HEK293 (cell line): ENCODE data around the gene NCL.

Source experiments
- KLF10 ChIP-seq: fragments of 450-650 bp; IDR thresholded peaks from 2 replicates; pipeline ENCODE4 v1.5.1; 2018; ENCODE audit warnings: missing biosample characterization, mild to moderate bottlenecking, missing genetic modification characterization
- RBAK ChIP-seq: fragments of 450-650 bp; formaldehyde crosslinking; IDR thresholded peaks from 2 replicates; pipeline ENCODE4 v1.5.1; 2016; ENCODE audit warnings: missing biosample characterization, missing genetic modification characterization
- SP7 ChIP-seq: fragments of 450-650 bp; formaldehyde crosslinking; IDR thresholded peaks from 2 replicates; pipeline ENCODE4 v1.5.1; 2016; ENCODE audit warnings: missing biosample characterization, missing genetic modification characterization
- WT1 ChIP-seq: fragments of 450-650 bp; formaldehyde crosslinking; IDR thresholded peaks from 2 replicates; pipeline ENCODE4 v1.5.1; 2016; ENCODE audit warnings: missing biosample characterization, missing genetic modification characterization
- YY2 ChIP-seq: fragments of 450-650 bp; formaldehyde crosslinking; IDR thresholded peaks from 2 replicates; pipeline ENCODE4 v1.5.1; 2016; ENCODE audit warnings: missing biosample characterization, missing genetic modification characterization
- ZBTB11 ChIP-seq: fragments of 450-650 bp; formaldehyde crosslinking; conservative IDR thresholded peaks from 2 replicates; pipeline ENCODE4 v1.5.1; 2016; ENCODE audit warnings: low read depth, missing biosample characterization, missing genetic modification characterization
- ZBTB20 ChIP-seq: fragments of 450-650 bp; formaldehyde crosslinking; IDR thresholded peaks from 2 replicates; pipeline ENCODE4 v1.5.1; 2016; ENCODE audit warnings: missing biosample characterization, missing genetic modification characterization
- ZIC2 ChIP-seq: fragments of 450-650 bp; formaldehyde crosslinking; IDR thresholded peaks from 2 replicates; pipeline ENCODE4 v1.5.1; 2016; ENCODE audit warnings: missing biosample characterization, missing genetic modification characterization
- ZNF146 ChIP-seq: fragments of 450-650 bp; formaldehyde crosslinking; IDR thresholded peaks from 2 replicates; pipeline ENCODE4 v1.5.1; 2016; ENCODE audit warnings: missing biosample characterization, missing genetic modification characterization
- ZNF174 ChIP-seq: fragments of 450-650 bp; formaldehyde crosslinking; IDR thresholded peaks from 2 replicates; pipeline ENCODE4 v1.5.0; 2017; ENCODE audit warnings: missing biosample characterization, mild to moderate bottlenecking, missing genetic modification characterization
- ZNF175 ChIP-seq: fragments of 450-650 bp; formaldehyde crosslinking; IDR thresholded peaks from 2 replicates; pipeline ENCODE4 v1.5.1; 2016; ENCODE audit warnings: missing biosample characterization, missing genetic modification characterization
- ZNF2 ChIP-seq: fragments of 450-650 bp; formaldehyde crosslinking; IDR thresholded peaks from 2 replicates; pipeline ENCODE4 v1.5.1; 2016; ENCODE audit warnings: missing biosample characterization, missing genetic modification characterization
- ZNF223 ChIP-seq: fragments of 450-650 bp; formaldehyde crosslinking; IDR thresholded peaks from 2 replicates; pipeline ENCODE4 v1.5.1; 2016; ENCODE audit warnings: missing biosample characterization, missing genetic modification characterization
- ZNF280C ChIP-seq: fragments of 450-650 bp; formaldehyde crosslinking; IDR thresholded peaks from 2 replicates; pipeline ENCODE4 v1.5.1; 2016; ENCODE audit warnings: missing biosample characterization, missing genetic modification characterization
- ZNF335 ChIP-seq: fragments of 450-650 bp; formaldehyde crosslinking; conservative IDR thresholded peaks from 2 replicates; pipeline ENCODE4 v1.5.1; 2016; ENCODE audit warnings: missing biosample characterization, missing genetic modification characterization
- ZNF394 ChIP-seq: fragments of 450-650 bp; formaldehyde crosslinking; IDR thresholded peaks from 2 replicates; pipeline ENCODE4 v1.5.1; 2016; ENCODE audit warnings: missing biosample characterization, missing genetic modification characterization, mild to moderate bottlenecking, moderate library complexity, borderline replicate concordance
- ZNF510 ChIP-seq: fragments of 450-650 bp; formaldehyde crosslinking; IDR thresholded peaks from 2 replicates; pipeline ENCODE4 v1.5.1; 2018; ENCODE audit warnings: mild to moderate bottlenecking, missing genetic modification characterization, missing biosample characterization; ENCODE audit not compliant: insufficient replicate concordance
- ZNF521 ChIP-seq: fragments of 450-650 bp; formaldehyde crosslinking; IDR thresholded peaks from 2 replicates; pipeline ENCODE4 v1.5.1; 2017; ENCODE audit warnings: missing biosample characterization, mild to moderate bottlenecking, missing genetic modification characterization
- ZNF561 ChIP-seq: fragments of 450-650 bp; IDR thresholded peaks from 2 replicates; pipeline ENCODE4 v1.5.1; 2018; ENCODE audit warnings: missing biosample characterization, missing genetic modification characterization, borderline replicate concordance
- ZNF571 ChIP-seq: fragments of 450-650 bp; formaldehyde crosslinking; IDR thresholded peaks from 2 replicates; pipeline ENCODE4 v1.5.0; 2017; ENCODE audit warnings: missing biosample characterization, missing genetic modification characterization
- ZNF626 ChIP-seq: fragments of 450-650 bp; sonication (Bioruptor Pico); formaldehyde crosslinking; IDR thresholded peaks from 2 replicates; pipeline ENCODE4 v1.5.1; 2018; ENCODE audit warnings: missing biosample characterization, missing genetic modification characterization, inconsistent platforms
- ZNF701 ChIP-seq: fragments of 450-650 bp; formaldehyde crosslinking; IDR thresholded peaks from 2 replicates; pipeline ENCODE4 v1.5.1; 2016; ENCODE audit warnings: missing biosample characterization, missing genetic modification characterization
- ZNF843 ChIP-seq: fragments of 450-650 bp; formaldehyde crosslinking; IDR thresholded peaks from 2 replicates; pipeline ENCODE4 v1.5.1; 2016; ENCODE audit warnings: missing biosample characterization, missing genetic modification characterization
- TF ChIP-seq, protein P1 (sequence below): fragments of 450-650 bp; formaldehyde crosslinking; IDR thresholded peaks from 2 replicates; pipeline ENCODE4 v1.5.1; 2016; ENCODE audit warnings: missing biosample characterization, missing genetic modification characterization
- TF ChIP-seq, protein P2 (sequence below): fragments of 450-650 bp; formaldehyde crosslinking; IDR thresholded peaks from 2 replicates; pipeline ENCODE4 v1.5.1; 2017; ENCODE audit warnings: missing biosample characterization, missing genetic modification characterization
- TF ChIP-seq, protein P3 (sequence below): fragments of 450-650 bp; formaldehyde crosslinking; IDR thresholded peaks from 2 replicates; pipeline ENCODE4 v1.5.1; 2017; ENCODE audit warnings: missing biosample characterization, missing genetic modification characterization
- TF ChIP-seq, protein P4 (sequence below): fragments of 450-650 bp; formaldehyde crosslinking; IDR thresholded peaks from 2 replicates; pipeline ENCODE4 v1.5.1; 2016; ENCODE audit warnings: missing biosample characterization, missing genetic modification characterization

NCL gene

GRCh38 chr2:231463698-231464575, at the start of gene NCL (continued):
- TF ChIP-seq, protein P1, sequence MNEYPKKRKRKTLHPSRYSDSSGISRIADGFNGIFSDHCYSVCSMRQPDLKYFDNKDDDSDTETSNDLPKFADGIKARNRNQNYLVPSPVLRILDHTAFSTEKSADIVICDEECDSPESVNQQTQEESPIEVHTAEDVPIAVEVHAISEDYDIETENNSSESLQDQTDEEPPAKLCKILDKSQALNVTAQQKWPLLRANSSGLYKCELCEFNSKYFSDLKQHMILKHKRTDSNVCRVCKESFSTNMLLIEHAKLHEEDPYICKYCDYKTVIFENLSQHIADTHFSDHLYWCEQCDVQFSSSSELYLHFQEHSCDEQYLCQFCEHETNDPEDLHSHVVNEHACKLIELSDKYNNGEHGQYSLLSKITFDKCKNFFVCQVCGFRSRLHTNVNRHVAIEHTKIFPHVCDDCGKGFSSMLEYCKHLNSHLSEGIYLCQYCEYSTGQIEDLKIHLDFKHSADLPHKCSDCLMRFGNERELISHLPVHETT = 0 out of 2 replicates have a peak, but pooled peaks have one; percentile 13
- TF ChIP-seq ZNF571 (tag by site-specific recombination) (no peak), ZBTB20 (tag by site-specific recombination) (peak; percentile 74), ZNF843 (tag by site-specific recombination) (peak; percentile 53), ZBTB11 (tag by site-specific recombination) (no peak), ZNF146 (no peak; the same call in 1 of the 2 replicates), ZNF521 (tag by site-specific recombination) (no peak), ZNF701 (tag by site-specific recombination) (no peak), ZNF174 (tag by site-specific recombination) (no peak), ZIC2 (peak; percentile 61), KLF10 (no peak), YY2 (tag by site-specific recombination) (peak; percentile 92), ZNF510 (no peak), ZNF561 (peak; percentile 18; the same call in 1 of the 2 replicates), ZNF335 (tag by site-specific recombination) (peak; percentile 75), ZNF394 (tag by site-specific recombination) (peak; percentile 43; the same call in 1 of the 2 replicates), SP7 (tag by site-specific recombination) (peak; percentile 73), RBAK (tag by site-specific recombination) (no peak), ZNF626 (tag by site-specific recombination) (no peak), ZNF175 (tag by site-specific recombination) (no peak), ZNF280C (tag by site-specific recombination) (no peak), ZNF223 (tag by site-specific recombination) (no peak), ZNF2 (tag by site-specific recombination) (peak; percentile 89), WT1 (tag by site-specific recombination) (no peak)
- TF ChIP-seq, protein P2, sequence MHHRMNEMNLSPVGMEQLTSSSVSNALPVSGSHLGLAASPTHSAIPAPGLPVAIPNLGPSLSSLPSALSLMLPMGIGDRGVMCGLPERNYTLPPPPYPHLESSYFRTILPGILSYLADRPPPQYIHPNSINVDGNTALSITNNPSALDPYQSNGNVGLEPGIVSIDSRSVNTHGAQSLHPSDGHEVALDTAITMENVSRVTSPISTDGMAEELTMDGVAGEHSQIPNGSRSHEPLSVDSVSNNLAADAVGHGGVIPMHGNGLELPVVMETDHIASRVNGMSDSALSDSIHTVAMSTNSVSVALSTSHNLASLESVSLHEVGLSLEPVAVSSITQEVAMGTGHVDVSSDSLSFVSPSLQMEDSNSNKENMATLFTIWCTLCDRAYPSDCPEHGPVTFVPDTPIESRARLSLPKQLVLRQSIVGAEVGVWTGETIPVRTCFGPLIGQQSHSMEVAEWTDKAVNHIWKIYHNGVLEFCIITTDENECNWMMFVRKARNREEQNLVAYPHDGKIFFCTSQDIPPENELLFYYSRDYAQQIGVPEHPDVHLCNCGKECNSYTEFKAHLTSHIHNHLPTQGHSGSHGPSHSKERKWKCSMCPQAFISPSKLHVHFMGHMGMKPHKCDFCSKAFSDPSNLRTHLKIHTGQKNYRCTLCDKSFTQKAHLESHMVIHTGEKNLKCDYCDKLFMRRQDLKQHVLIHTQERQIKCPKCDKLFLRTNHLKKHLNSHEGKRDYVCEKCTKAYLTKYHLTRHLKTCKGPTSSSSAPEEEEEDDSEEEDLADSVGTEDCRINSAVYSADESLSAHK (tag by site-specific recombination) = no peak
- TF ChIP-seq, protein P3, sequence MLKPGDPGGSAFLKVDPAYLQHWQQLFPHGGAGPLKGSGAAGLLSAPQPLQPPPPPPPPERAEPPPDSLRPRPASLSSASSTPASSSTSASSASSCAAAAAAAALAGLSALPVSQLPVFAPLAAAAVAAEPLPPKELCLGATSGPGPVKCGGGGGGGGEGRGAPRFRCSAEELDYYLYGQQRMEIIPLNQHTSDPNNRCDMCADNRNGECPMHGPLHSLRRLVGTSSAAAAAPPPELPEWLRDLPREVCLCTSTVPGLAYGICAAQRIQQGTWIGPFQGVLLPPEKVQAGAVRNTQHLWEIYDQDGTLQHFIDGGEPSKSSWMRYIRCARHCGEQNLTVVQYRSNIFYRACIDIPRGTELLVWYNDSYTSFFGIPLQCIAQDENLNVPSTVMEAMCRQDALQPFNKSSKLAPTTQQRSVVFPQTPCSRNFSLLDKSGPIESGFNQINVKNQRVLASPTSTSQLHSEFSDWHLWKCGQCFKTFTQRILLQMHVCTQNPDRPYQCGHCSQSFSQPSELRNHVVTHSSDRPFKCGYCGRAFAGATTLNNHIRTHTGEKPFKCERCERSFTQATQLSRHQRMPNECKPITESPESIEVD (tag by site-specific recombination) = no peak
- TF ChIP-seq, protein P4, sequence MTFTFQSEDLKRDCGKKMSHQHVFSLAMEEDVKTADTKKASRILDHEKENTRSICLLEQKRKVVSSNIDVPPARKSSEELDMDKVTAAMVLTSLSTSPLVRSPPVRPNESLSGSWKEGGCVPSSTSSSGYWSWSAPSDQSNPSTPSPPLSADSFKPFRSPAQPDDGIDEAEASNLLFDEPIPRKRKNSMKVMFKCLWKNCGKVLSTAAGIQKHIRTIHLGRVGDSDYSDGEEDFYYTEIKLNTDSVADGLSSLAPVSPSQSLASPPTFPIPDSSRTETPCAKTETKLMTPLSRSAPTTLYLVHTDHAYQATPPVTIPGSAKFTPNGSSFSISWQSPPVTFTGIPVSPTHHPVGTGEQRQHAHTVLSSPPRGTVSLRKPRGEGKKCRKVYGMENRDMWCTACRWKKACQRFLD (tag by site-specific recombination) = no peak
